ENCODE data around the gene ABRACL. TPM values are rescaled to one million over a fixed set of nuclear protein-coding genes. Genes with fewer than 3 reads are reported as not detected.

The ABRACL gene
- total and polyA plus RNA-seq, 2 donors (not counting 1 experiment from before 2014, with no cell fraction given) = 13.6 to 22.6 TPM

GRCh38 chr6:138986578-138986977 lies 42.0 kb upstream of the ABRACL start:
- WGBS (ENCODE audit: insufficient coverage) = 14% methylated on average over 3 of the region's 3 CpGs
- H2AFZ ChIP-seq (ENCODE audit: insufficient read depth, low read depth, low read length, poor library complexity, severe bottlenecking) = peak overlapping the region; percentile 98

More at GRCh38 chr6:138986578-138986977, 42.0 kb upstream of the ABRACL start:
- DNase-seq (peak; percentile 22), ATAC-seq (ENCODE audit: low read depth) (no peak)
- Histone ChIP-seq H3K9ac (ENCODE audit: low read length) (peak overlapping the region; percentile 97), H3K4me1 (ENCODE audit: control insufficient read depth in 2 of 2, insufficient read depth in 2 of 2, low read length in 2 of 2) (peaks cover 23 to 26% of the 10 kb centered on the region in 2 donors), H3K79me2 (ENCODE audit: control insufficient read depth, insufficient read depth, low read length) (peaks cover 77% of the 10 kb centered on the region), H3K4me3 (ENCODE audit: control extremely low read depth in 1 of 5, extremely low read depth in 1 of 5, insufficient read depth in 1 of 5, low read depth in 2 of 5, low read length in 4 of 5) (peak overlapping the region in 3 of 5 experiments; percentile 52 to 97 (median 83)), H3K36me3 (replicated peaks in 1 of 2; ENCODE audit: control extremely low read depth in 1 of 2, control insufficient read depth in 1 of 2, extremely low read depth in 1 of 2, insufficient read depth in 2 of 2, low read length in 1 of 2) (no peaks in the 10 kb centered on the region), H3K27me3 (replicated peaks in 1 of 4; ENCODE audit: control extremely low read depth in 1 of 4, control insufficient read depth in 3 of 4, insufficient read depth in 4 of 4, low read length in 3 of 4) (no peaks in the 10 kb centered on the region), H3K9me3 (ENCODE audit: control extremely low read depth in 1 of 3, control insufficient read depth in 2 of 3, insufficient read depth in 1 of 3, low read length in 2 of 3) (no peaks in the 10 kb centered on the region), H3K4me2 (replicated peaks; ENCODE audit: low read depth, low read length, poor library complexity, severe bottlenecking) (peak overlapping the region; percentile 98), H3K27ac (ENCODE audit: low read length in 2 of 2) (peak overlapping the region in 1 of 2 donors; percentile 90), H4K20me1 (ENCODE audit: control insufficient read depth, insufficient read depth, low read length, poor library complexity, severe bottlenecking) (peaks cover 14% of the 10 kb centered on the region)
- Mint-ChIP-seq H3K27ac (peak overlapping the region; percentile 8), H3K27me3 (no peaks in the 10 kb centered on the region), H3K4me1 (peaks cover 23% of the 10 kb centered on the region), H3K9me3 (ENCODE audit: insufficient read depth) (no peaks in the 10 kb centered on the region), H3K4me3 (peak overlapping the region; percentile 77)
- POLR2A ChIA-PET = interaction anchor here (0.5 to 1.2 kb wide), 2 partner anchors 14 to 146 kb away, joined by 3 read pairs; no protein-coding TSS in a partner anchor
- intact Hi-C loops (cut with micrococcal nuclease) = loop anchor here (5.0 kb wide), 2 partner anchors 34 to 146 kb away; no protein-coding TSS in a partner anchor
- CTCF ChIA-PET = interaction anchor here (0.5 to 6.2 kb wide), 9 partner anchors 12 to 388 kb away, joined by 3 to 53 read pairs (median 10); partner anchors contain the start of gene CITED2
- TF ChIP-seq EZH2 (IDR thresholded peaks at IDR 0.05; ENCODE audit: borderline replicate concordance, insufficient read depth, low read depth, low read length, poor library complexity, severe bottlenecking) (no peak), CTCF (IDR thresholded peaks at IDR 0.05) (no peak)
